Measurements from ENCODE around the gene TOPBP1.
A peak's percentile ranks its signal among the peaks of the same experiment; 100 is the strongest.

The TOPBP1 gene

GRCh38 chr3:133620066-133620784 lies 41.5 kb downstream of the TOPBP1 start:
- H3K27ac ChIP-seq = no peak overlapping the region
- no peak for DNase-seq (ENCODE audit: low read depth, low spot score)

DNA sequence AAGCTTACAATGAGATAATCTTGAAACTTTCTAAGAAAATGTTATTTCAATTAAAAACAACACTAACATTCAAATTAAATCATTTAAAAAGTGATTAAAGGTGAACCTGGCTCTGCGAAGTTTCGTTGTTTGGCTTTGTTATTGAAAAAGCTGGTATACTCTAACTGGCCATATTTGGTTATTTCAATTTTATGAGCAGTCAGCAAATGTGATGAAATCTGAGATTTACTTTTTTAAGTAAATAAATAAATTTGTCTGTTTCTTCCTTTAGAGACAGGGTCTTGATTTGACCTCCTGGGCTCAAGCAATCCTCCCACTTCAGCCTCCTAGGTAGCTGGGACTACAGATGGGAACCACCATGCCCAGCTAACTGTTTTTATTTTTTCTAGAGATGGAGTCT lies 50.2 kb downstream of the TOPBP1 start:
- H3K27ac ChIP-seq = no peak overlapping the region
- no peak for DNase-seq (ENCODE audit: low read depth, low spot score)

- no peak for DNase-seq (ENCODE audit: low read depth, low spot score)
Observed at GRCh38 chr3:133610031-133610430, 51.7 kb downstream of the TOPBP1 start.

DNA sequence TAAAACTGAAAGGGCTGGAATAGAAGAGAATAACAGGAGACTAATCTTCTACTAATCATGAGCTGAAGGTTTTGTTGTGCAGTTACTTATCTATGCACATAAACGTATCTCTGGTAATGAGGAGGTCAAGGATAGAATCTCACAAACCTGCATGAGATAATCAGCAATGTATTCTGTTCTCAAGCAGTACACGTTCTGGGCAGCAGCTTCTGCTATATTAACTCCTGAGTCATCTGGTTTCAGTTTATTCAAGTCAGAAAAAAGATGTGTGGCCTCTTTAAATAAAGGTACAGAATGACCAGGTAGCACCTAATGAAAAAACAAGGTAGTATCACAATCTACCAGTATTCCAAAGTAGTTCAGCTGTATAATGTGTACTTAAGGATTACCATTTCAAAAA lies 53.4 kb downstream of the TOPBP1 start:
- no peak overlapping the region for H3K27ac ChIP-seq
- no peak for DNase-seq (ENCODE audit: low read depth, low spot score)

More at GRCh38 chr3:133610031-133610430, 51.7 kb downstream of the TOPBP1 start:
- H3K27ac ChIP-seq = no peak overlapping the region

DNA sequence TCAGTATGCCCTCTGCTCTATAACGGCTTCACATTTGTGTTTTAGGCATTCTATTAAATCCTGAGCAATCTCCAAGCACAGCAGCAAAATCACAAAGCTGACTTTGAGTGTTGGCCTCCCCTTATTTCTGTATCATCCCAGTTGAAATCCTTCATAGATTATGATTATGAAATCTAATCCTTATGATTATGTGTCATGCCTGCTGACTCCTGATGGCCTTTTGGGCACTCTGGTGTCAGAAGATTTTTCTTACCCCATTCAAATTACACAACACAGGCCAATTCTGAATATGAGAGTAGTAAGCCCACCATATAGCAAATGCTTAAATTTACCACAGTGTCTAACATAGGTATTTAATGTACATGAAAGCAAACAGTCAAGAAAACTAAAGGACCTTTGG lies 53.9 kb downstream of the TOPBP1 start:
- no peak for DNase-seq (ENCODE audit: low read depth, low spot score)
- H3K27ac ChIP-seq = no peak overlapping the region

DNA sequence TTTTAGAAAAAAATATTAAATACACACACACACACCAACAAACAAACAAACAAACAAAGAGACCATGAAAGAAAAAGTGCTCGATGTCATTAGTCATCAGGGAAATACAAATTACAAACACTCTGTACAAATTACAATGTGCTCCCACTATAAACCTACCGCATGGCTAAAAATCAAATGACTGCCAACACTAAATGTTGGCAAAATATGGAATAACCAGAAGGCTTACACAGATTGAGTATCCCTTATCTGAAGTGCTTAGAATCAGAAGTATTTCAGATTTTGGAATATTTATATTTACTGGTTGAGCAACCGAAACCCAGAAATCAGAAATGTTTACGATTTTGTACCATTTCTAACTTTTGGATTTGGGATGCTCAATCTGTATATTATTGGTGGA lies 54.8 kb downstream of the TOPBP1 start:
- H3K27ac ChIP-seq = no peak overlapping the region
- DNase-seq (ENCODE audit: low read depth, low spot score) = no peak

DNA sequence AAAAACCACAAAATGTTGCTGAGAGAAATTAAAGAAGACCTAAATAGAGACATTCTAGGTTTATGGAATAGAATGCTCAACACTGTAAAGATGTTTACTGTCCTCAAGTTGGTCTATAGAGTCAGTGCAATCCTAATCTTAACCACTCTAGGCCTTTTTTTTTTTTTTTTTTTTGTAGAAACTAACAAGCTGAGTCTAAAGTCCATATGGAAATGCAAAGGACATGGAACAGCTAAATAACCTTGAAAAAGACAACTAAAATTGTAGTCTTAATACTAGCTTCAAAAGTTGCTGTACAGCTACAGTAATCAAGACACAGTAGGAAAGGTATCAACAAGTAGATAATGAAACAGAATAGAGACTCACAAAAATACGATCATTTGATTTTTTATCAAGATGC lies 55.4 kb downstream of the TOPBP1 start:
- no peak for DNase-seq (ENCODE audit: low read depth, low spot score)
- no peak overlapping the region for H3K27ac ChIP-seq

- DNase-seq (ENCODE audit: low read depth, low spot score) = no peak
- H3K27ac ChIP-seq = no peak overlapping the region
Observed at GRCh38 chr3:133600572-133601081, 61.1 kb downstream of the TOPBP1 start.

DNA sequence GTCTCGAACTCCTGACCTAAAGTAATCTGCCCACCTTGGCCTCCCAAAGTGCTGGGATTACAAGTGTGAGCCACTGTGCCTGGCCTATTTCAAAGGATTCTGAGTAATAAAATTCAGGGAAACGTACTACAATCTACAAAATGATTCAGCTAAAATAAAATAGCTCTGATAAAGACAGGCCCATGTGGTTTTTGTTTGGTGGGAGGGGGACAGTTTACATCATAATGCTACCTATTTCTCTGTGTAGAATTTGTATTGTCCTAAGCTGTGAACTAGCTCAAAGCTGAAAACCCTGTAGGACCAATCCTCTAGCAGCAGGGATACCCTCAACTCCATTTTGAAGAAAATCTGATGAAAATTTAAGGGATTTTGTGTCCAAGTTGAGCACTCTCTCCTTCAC lies 62.5 kb downstream of the TOPBP1 start:
- H3K27ac ChIP-seq = no peak overlapping the region
- no peak for DNase-seq (ENCODE audit: low read depth, low spot score)

GRCh38 chr3:133598405-133598804 lies 63.3 kb downstream of the TOPBP1 start:
- no peak for DNase-seq (ENCODE audit: low read depth, low spot score)

DNA sequence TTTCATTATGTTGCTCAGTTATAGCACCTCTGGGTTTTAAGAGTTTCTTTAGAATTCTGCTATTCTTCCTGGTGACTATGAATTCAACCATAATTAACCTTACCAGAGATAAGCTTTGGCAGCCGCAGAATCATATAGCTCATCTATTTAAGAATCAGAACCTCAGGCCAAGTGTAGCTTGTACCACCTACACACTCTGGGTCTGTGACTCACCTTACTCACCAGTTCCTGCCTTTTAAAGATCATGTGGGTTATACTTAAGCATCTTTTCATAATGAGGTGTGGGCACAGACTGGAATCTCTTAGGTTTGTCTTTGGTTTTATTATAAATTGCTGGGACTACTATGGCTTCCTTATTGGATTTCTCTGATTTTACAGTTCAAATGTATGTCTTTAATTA lies 66.4 kb downstream of the TOPBP1 start:
- DNase-seq (ENCODE audit: low read depth, low spot score) = peak; percentile 48
- peak overlapping the region; percentile 4 for H3K27ac ChIP-seq

More at GRCh38 chr3:133598405-133598804, 63.3 kb downstream of the TOPBP1 start:
- H3K27ac ChIP-seq = no peak overlapping the region

- DNase-seq (ENCODE audit: low read depth, low spot score) = no peak
- no peak overlapping the region for H3K27ac ChIP-seq
Observed at GRCh38 chr3:133593243-133593642, 68.5 kb downstream of the TOPBP1 start.

DNA sequence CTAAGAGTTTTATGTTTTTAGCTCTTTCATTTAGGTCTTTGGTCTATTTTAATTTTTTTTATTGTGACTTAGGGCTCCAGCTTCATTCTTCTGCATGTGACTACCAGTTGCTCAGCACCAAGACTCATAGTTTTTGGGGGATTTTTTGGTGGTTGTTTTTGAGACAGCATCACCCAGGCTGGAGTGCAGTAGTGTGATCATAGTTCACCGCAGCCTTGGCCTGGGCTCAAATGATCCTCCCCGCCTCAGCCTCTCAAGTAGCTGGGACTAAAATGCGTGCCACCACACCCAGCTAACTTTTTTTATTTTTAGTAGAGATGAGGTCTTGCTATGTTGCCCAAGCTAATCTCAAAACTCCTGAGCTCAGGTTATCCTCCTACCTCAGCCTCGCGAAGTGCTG lies 68.9 kb downstream of the TOPBP1 start:
- DNase-seq (ENCODE audit: low read depth, low spot score) = no peak
- no peak overlapping the region for H3K27ac ChIP-seq

DNA sequence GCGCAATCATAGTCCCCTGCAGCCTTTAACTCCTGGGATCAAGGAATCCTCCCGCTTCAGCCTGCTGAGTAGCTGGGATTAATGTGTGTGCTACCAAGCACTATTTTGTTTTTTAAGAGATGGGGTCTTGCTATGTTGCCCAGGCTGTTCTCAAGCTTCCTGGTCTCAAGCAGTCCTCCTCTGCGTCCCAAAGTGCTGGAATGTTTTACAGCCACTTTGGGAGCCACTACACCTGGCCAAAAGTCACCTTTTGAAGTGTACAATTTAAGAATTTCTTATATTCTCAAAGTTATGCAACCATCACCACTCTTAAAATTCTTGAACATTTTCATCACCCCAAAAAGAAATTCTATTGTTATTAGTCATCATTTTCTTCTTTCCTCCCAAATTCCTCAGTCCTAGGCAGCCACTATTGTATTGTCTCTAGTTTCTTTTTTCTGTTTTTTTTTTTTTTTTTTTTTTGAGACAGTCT lies 70.4 kb downstream of the TOPBP1 start:
- peak overlapping the region; percentile 23 for H3K27ac ChIP-seq
- DNase-seq (ENCODE audit: low read depth, low spot score) = no peak

GRCh38 chr3:133589503-133589902 lies 72.2 kb downstream of the TOPBP1 start:
- no peak for DNase-seq (ENCODE audit: low read depth, low spot score)
- H3K27ac ChIP-seq = no peak overlapping the region

DNA sequence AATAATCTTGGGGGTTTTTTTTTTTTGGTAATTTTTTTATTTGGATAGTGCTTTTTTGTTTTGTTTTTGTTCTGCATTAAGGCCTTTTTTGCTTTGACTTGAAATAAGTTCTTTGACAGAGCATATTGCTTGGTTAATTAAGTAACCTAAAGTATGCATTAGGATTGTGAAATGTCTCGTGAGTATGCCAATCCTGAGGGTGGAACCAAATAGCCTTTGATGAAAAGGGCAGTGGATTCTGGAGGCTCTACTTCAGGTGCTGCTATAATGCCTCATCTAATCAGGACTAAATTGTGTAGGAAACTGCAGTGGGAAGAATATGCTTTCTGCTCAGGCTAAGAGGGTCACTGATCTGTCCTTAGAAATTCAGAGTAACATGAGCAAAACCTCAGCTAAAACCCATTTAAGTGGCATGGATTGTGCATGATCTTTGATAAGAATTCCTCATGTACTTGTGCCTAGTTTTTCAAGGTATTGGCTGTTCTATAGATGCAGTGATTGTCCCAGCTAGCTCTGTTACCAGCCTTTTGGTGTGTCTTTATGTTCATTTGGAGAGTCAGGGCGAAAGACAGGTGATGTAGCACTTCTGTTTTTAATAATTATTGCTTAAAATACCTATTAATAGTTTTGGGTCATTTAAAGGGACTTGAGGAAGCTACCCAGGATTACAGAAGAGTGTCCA lies 72.8 kb downstream of the TOPBP1 start:
- no peak overlapping the region for H3K27ac ChIP-seq

DNA sequence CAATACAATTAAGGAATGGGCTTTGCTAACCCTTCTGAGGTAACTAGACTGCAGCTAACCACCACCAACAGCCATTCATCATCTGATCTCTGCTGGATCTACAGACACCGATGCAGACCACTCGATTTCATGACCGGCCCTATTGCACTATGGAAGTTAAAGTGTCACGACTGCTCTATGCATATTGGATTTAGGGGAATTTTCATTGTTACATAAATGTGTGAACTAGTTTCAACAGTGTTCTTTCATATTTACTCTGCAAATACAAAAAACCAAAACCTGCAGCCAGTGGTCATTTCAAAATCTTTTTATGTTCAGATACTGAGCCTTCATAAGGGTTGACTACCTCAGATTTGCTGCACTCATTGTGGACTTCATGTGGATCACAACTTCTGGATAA lies 73.7 kb downstream of the TOPBP1 start:
- no peak overlapping the region for H3K27ac ChIP-seq
- no peak for DNase-seq (ENCODE audit: low read depth, low spot score)

More for the DNA sequence above, 72.8 kb downstream of the TOPBP1 start:
- no peak for DNase-seq (ENCODE audit: low read depth, low spot score)

GRCh38 chr3:133583396-133583795 lies 78.3 kb downstream of the TOPBP1 start:
- no peak for DNase-seq (ENCODE audit: low read depth, low spot score)
- no peak overlapping the region for H3K27ac ChIP-seq

DNA sequence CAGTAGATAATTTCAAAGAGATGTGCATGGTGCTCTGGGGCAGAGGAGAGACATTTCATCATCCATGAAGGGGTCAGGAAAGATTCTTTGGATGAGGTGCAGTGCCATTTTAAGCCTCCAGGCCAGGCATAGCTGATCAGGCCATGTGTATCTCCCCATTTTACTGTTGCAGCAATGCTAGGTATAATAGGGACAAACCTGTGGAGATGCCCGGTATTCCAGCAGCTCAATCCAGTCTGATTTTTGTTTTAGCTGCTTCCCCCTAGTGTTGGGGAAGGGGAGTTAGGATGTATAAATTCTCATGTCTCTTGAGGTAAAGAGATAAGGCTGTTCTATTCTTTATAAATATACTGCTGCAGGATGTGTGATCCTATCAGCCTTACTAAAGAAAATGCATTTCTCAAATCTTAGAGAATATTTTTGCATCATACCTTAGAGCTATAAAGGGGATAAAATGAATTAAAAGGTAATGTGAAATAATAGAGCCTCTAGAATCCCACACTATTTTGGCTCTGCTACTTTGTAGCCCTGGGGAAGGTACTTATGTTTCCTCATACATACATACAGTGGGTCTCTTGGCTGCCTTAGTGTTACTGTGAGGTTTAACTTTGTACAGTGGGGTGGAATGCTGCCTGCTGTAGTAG lies 83.1 kb downstream of the TOPBP1 start:
- peak overlapping the region; percentile 1 for H3K27ac ChIP-seq
- DNase-seq (ENCODE audit: low read depth, low spot score) = no peak

GRCh38 chr3:133576169-133576568 lies 85.6 kb downstream of the TOPBP1 start:
- no peak overlapping the region for H3K27ac ChIP-seq
- DNase-seq (ENCODE audit: low read depth, low spot score) = no peak

GRCh38 chr3:133575086-133575485 lies 86.7 kb downstream of the TOPBP1 start:
- no peak for DNase-seq (ENCODE audit: low read depth, low spot score)

More at GRCh38 chr3:133575086-133575485, 86.7 kb downstream of the TOPBP1 start:
- peak overlapping the region; percentile 97 for H3K27ac ChIP-seq
